COR-L47 (cell line): Measurements from ENCODE around the gene LDHD.

Experiments used
- DNase-seq: peaks from one replicate; lab custom pipeline; 2025; lab: John Stamatoyannopoulos, UW

Gene LDHD

GRCh38 chr16:75062135-75062975 is 54.2 kb downstream of the LDHD start:
- DNase-seq: no peak
